Tibial nerve (tissue), 4 donors: ENCODE results near the gene SNX24. TPM values are rescaled to one million over a fixed set of nuclear protein-coding genes. Genes with fewer than 3 reads are reported as not detected.

Experiments used
- DNase-seq, 2 donors: peaks; one replicate each; pipeline ENCODE4 v3.0.0-alpha.2; 2019; ENCODE audit warnings: low spot score in 2 of 2
- H3K27ac ChIP-seq, 4 donors: fragments of 200-600 bp; sonication (generic) in 3 of 4; one replicate each; pipeline ENCODE4 v1.5.1; 2017 to 2019; ENCODE audit warnings: mild to moderate bottlenecking in 1 of 4
- H3K27me3 ChIP-seq, 2 donors: fragments of 200-600 bp; sonication (generic) in 1 of 2; one replicate each; pipeline versions ENCODE4 v1.5.1 to v1.6.0; 2017 to 2019
- H3K36me3 ChIP-seq, 3 donors: fragments of 200-600 bp; sonication (generic); one replicate each; pipeline ENCODE4 v1.5.1; 2018 to 2019
- H3K4me1 ChIP-seq, 4 donors: fragments of 200-600 bp; sonication (generic) in 3 of 4; one replicate each; pipeline ENCODE4 v1.5.1; 2017 to 2019
- H3K4me3 ChIP-seq, 4 donors: fragments of 200-600 bp; sonication (generic) in 3 of 4; one replicate each; pipeline ENCODE4 v1.5.1; 2017 to 2019; ENCODE audit warnings: mild to moderate bottlenecking in 1 of 4, moderate library complexity in 1 of 4
- H3K9me3 ChIP-seq, 4 donors: fragments of 200-600 bp; sonication (generic) in 3 of 4; one replicate each; pipeline ENCODE4 v1.5.1; 2017 to 2019
- CTCF ChIP-seq, 5 experiments: fragments of 200-600 bp in 3 of 5; fragments of 450-650 bp in 2 of 5; sonication (generic) in 3 of 5; IDR thresholded peaks; one replicate each; pipeline ENCODE4 v1.5.1; 2016 to 2019; ENCODE audit warnings: antibody characterized with exemption in 5 of 5, mild to moderate bottlenecking in 3 of 5, moderate library complexity in 2 of 5
- EP300 ChIP-seq, 2 donors: sonication (generic); formaldehyde crosslinking; IDR thresholded peaks; one replicate each; pipeline ENCODE4 v1.6.1; 2017; ENCODE audit warnings: antibody characterized with exemption in 2 of 2, mild to moderate bottlenecking in 1 of 2
- POLR2A ChIP-seq, 2 donors: fragments of 450-650 bp; IDR thresholded peaks; one replicate each; pipeline ENCODE4 v1.6.1; 2017; ENCODE audit warnings: antibody characterized with exemption in 2 of 2, mild to moderate bottlenecking in 2 of 2, moderate library complexity in 2 of 2
- WGBS, 2 donors: methylation state at CpG; one replicate each; pipeline ENCODE4 v1.1.5; 2018; 5-methylcytosine and 5-hydroxymethylcytosine counted together
- total RNA-seq, 4 donors: library from RNA; depleted of rRNA; stranded (reverse); fragments of >200 nt; gene quantifications; one replicate each; pipeline ENCODE4 v1.1.0, GENCODE V29; 2016

SNX24 gene
- total RNA-seq, 4 donors from 2014 or later = 32.0 to 69.5 (median 51.1) TPM

- 0 to 9% methylated on average over 8 to 11 of the region's 11 CpGs for WGBS, 2 donors
Observed at GRCh38 chr5:123037104-123037418, 191.6 kb downstream of the SNX24 start.

GRCh38 chr5:123039673-123040072, 194.3 kb downstream of the SNX24 start:
- TF ChIP-seq CTCF (IDR thresholded peaks at IDR 0.05) = no peak
- no peak for TF ChIP-seq EP300 (IDR thresholded peaks at IDR 0.05)
- TF ChIP-seq POLR2A (IDR thresholded peaks at IDR 0.05) = no peak
- no peaks in the 10 kb centered on the region for H3K9me3 ChIP-seq
- no peak overlapping the region for H3K27ac ChIP-seq

More at GRCh38 chr5:123037104-123037418, 191.6 kb downstream of the SNX24 start:
- peaks cover 0 to 32% (median 0%) of the 10 kb centered on the region in 4 donors for H3K4me1 ChIP-seq
- H3K4me3 ChIP-seq = peak overlapping the region; percentile 58 to 85 (median 70)
- no peak for DNase-seq
- H3K27me3 ChIP-seq = no peaks in the 10 kb centered on the region
- peak in 1 of 2 donors; percentile 8 for TF ChIP-seq EP300 (IDR thresholded peaks at IDR 0.05)
- no peak for TF ChIP-seq POLR2A (IDR thresholded peaks at IDR 0.05)
- TF ChIP-seq CTCF (IDR thresholded peaks at IDR 0.05) = no peak
- H3K36me3 ChIP-seq = no peaks in the 10 kb centered on the region
- H3K9me3 ChIP-seq = no peaks in the 10 kb centered on the region
- H3K27ac ChIP-seq = peak overlapping the region; percentile 62 to 88 (median 83)

GRCh38 chr5:123044926-123045617, 199.7 kb downstream of the SNX24 start:
- no peak for TF ChIP-seq EP300 (IDR thresholded peaks at IDR 0.05)
- TF ChIP-seq CTCF (IDR thresholded peaks at IDR 0.05) = no peak
- TF ChIP-seq POLR2A (IDR thresholded peaks at IDR 0.05) = no peak
- H3K9me3 ChIP-seq = no peaks in the 10 kb centered on the region
- no peak overlapping the region for H3K27ac ChIP-seq
- H3K4me3 ChIP-seq = no peak overlapping the region
- no peaks in the 10 kb centered on the region for H3K36me3 ChIP-seq
- no peak for DNase-seq
- H3K27me3 ChIP-seq = no peaks in the 10 kb centered on the region
- H3K4me1 ChIP-seq = no peaks in the 10 kb centered on the region
- 80 to 83% methylated on average over 7 of the region's 7 CpGs for WGBS, 2 donors

More at GRCh38 chr5:123039673-123040072, 194.3 kb downstream of the SNX24 start:
- no peaks in the 10 kb centered on the region for H3K27me3 ChIP-seq
- H3K36me3 ChIP-seq = no peaks in the 10 kb centered on the region
- DNase-seq = no peak
- H3K4me1 ChIP-seq = peaks cover 0 to 15% (median 0%) of the 10 kb centered on the region in 4 donors
- H3K4me3 ChIP-seq = no peak overlapping the region

GRCh38 chr5:123046222-123046621, 200.8 kb downstream of the SNX24 start:
- 74 to 81% methylated on average over 4 of the region's 4 CpGs for WGBS, 2 donors
- H3K4me1 ChIP-seq = no peaks in the 10 kb centered on the region
- H3K9me3 ChIP-seq = peaks cover 0 to 5% (median 0%) of the 10 kb centered on the region in 4 donors
- TF ChIP-seq EP300 (IDR thresholded peaks at IDR 0.05) (no peak), CTCF (IDR thresholded peaks at IDR 0.05) (no peak), POLR2A (IDR thresholded peaks at IDR 0.05) (no peak)
- H3K27ac ChIP-seq = no peak overlapping the region
- no peak for DNase-seq
- no peak overlapping the region for H3K4me3 ChIP-seq
- H3K36me3 ChIP-seq = no peaks in the 10 kb centered on the region
- H3K27me3 ChIP-seq = no peaks in the 10 kb centered on the region

GRCh38 chr5:123047706-123048105, 202.3 kb downstream of the SNX24 start:
- TF ChIP-seq POLR2A (IDR thresholded peaks at IDR 0.05) (no peak), EP300 (IDR thresholded peaks at IDR 0.05) (no peak), CTCF (IDR thresholded peaks at IDR 0.05) (no peak)

More at GRCh38 chr5:123047706-123048105, 202.3 kb downstream of the SNX24 start:
- Histone ChIP-seq H3K4me3 (no peak overlapping the region), H3K9me3 (peaks cover 0 to 11% (median 0%) of the 10 kb centered on the region in 4 donors), H3K4me1 (no peaks in the 10 kb centered on the region), H3K27me3 (no peaks in the 10 kb centered on the region), H3K36me3 (no peaks in the 10 kb centered on the region), H3K27ac (no peak overlapping the region)
- WGBS, 2 donors = 32 to 80% methylated on average over 1 of the region's 1 CpG
- DNase-seq = no peak
